Activated CD8-positive, alpha-beta memory T cell treated with anti-CD3 and anti-CD28 coated beads for 4 hours (primary cell): ENCODE measurements around the gene TUBA1C.
A peak's percentile ranks its signal among the peaks of the same experiment; 100 is the strongest.
"Not testable (repeated sequence)": the region's sequence is repeated elsewhere in the genome, so short reads cannot be mapped to it uniquely, and the experiment has no call there.

Source experiments
- DNase-seq, 2 donors: peaks; one replicate each; pipeline ENCODE4 v3.0.0-alpha.2; 2020; ENCODE audit warnings: low read depth in 2 of 2

The TUBA1C gene

GRCh38 chr12:49264873-49265792, at the start of gene TUBA1C:
Gene TUBA1C, plus strand, starts transcription at chr12:49265082. Its CDS starts 100 bp downstream, at chr12:49265182.
- DNase-seq: peak; percentile 77 to 78

GRCh38 chr12:49219417-49220026, 45.4 kb upstream of the TUBA1C start:
- no peak for DNase-seq

GRCh38 chr12:49220972-49221371, 43.9 kb upstream of the TUBA1C start:
- no peak for DNase-seq

- DNase-seq: no peak
These were observed 41.8 kb upstream of the TUBA1C start for GRCh38 chr12:49223122-49223521.

- no peak for DNase-seq
These were observed 41.1 kb upstream of the TUBA1C start for GRCh38 chr12:49223590-49224369.

- DNase-seq: no peak
These were observed 39.2 kb upstream of the TUBA1C start for GRCh38 chr12:49225576-49226166.

GRCh38 chr12:49227713-49228112, 37.2 kb upstream of the TUBA1C start:
- no peak for DNase-seq

GRCh38 chr12:49228653-49229052, 36.2 kb upstream of the TUBA1C start:
- no peak for DNase-seq

- DNase-seq: no peak
These were observed 34.6 kb upstream of the TUBA1C start for GRCh38 chr12:49230176-49230804.

- DNase-seq: no peak
These were observed 34.1 kb upstream of the TUBA1C start for GRCh38 chr12:49230805-49231194.

- DNase-seq: no peak
These were observed 32.8 kb upstream of the TUBA1C start for GRCh38 chr12:49231878-49232655.

- no peak for DNase-seq
These were observed 31.7 kb upstream of the TUBA1C start for GRCh38 chr12:49232940-49233841.

- DNase-seq: no peak
These were observed 30.9 kb upstream of the TUBA1C start for GRCh38 chr12:49233842-49234526.

- DNase-seq: no peak
These were observed 28.5 kb upstream of the TUBA1C start for GRCh38 chr12:49236423-49236822.

- DNase-seq: no peak
These were observed 21.3 kb upstream of the TUBA1C start for GRCh38 chr12:49243631-49244030.

GRCh38 chr12:49244176-49244575, 20.7 kb upstream of the TUBA1C start:
- DNase-seq: no peak

- no peak for DNase-seq
These were observed 13.5 kb upstream of the TUBA1C start for GRCh38 chr12:49251357-49251756.

GRCh38 chr12:49253033-49253623, 11.8 kb upstream of the TUBA1C start:
- DNase-seq: no peak

GRCh38 chr12:49255456-49255855, 9.4 kb upstream of the TUBA1C start:
- not testable (repeated sequence) for DNase-seq
